ENCODE measurements around the gene THSD4. TPM values are rescaled to one million over a fixed set of nuclear protein-coding genes. Genes with fewer than 3 reads are reported as not detected.
A peak's percentile ranks its signal among the peaks of the same experiment; 100 is the strongest.

Gene THSD4
- polyA plus RNA-seq, 1 donor (not counting 4 experiments of a cell fraction or from before 2014, with no cell fraction given): 24.5 TPM

DNA sequence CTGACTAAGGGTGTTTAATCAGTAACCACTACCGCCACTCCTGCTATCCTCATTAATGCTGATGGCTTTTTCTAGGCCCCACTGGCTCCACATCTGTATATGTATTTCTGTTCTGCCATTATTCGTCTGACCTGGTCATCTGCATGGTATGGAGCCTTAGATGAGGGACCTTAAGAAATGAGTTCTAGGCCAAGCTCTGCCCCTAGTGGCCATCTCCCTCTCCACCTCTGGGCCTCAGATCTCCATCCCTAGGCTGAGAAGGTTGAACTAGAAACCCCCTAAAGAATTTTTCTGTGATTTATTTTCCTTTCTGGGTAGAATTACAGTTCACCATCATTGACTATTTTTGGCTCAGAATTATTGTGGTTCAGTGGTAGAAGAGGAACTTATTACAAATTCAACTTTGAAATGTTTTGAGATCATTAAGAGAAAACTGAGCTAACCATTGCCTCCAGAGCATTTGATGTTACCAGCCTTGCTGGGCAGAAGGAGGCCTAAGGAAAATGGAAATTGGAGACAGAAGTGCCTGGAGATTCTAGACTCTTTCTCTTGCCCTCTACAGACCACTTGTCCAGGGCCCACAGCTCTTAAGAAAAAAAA, 369.9 kb downstream of the THSD4 start:
- no peaks in the 10 kb centered on the region for H3K9me1 ChIP-seq (ENCODE audit: control insufficient read depth, extremely low read depth, insufficient read depth, low read length)
- no peak for DNase-seq (ENCODE audit: low read depth, low spot score)
- TF ChIP-seq CTCF (optimal IDR thresholded peaks at IDR 0.05 in 1 of 3, IDR thresholded peaks at IDR 0.05 in 1 of 3, conservative IDR thresholded peaks at IDR 0.05 in 1 of 3; ENCODE audit: extremely low read depth in 1 of 3, insufficient read depth in 2 of 3, low read length in 3 of 3) (peak; percentile 43 to 59 (median 45)), EZH2 (IDR thresholded peaks at IDR 0.05; ENCODE audit: low read length) (no peak)

DNA sequence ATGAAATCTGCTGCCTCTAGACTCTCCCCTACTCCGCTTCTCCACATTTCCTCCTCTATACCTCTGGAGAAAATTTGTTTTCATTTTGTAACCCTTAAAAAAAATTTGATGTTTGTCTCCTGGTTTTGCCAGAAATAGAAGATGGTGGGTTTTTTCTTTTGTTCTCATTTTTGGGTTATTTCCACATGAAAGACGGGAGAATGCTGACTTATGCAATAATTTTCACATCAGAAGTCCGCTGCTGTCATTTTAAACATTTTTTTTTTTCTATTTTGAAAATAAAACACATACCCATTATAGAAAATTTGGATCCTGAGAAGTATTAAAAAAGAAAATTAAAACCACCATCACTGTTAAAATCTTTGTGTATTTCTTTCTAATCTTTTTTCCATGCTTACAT, 374.3 kb downstream of the THSD4 start:
- H2AFZ ChIP-seq (ENCODE audit: control insufficient read depth, low read length): no peak overlapping the region
- no peak for FAIRE-seq
- H3K4me3 ChIP-seq (ENCODE audit: control insufficient read depth in 2 of 3, extremely low read depth in 1 of 3, insufficient read depth in 2 of 3, low read depth in 1 of 3, low read length in 3 of 3): no peak overlapping the region
- H3K9me1 ChIP-seq (ENCODE audit: control insufficient read depth, extremely low read depth, insufficient read depth, low read length): no peaks in the 10 kb centered on the region
- no peak overlapping the region for H3K9ac ChIP-seq (ENCODE audit: control insufficient read depth, extremely low read depth, insufficient read depth, low read length)
- peaks cover 3 to 4% of the 10 kb centered on the region in 2 experiments for H3K36me3 ChIP-seq (ENCODE audit: control insufficient read depth in 2 of 2, extremely low read depth in 1 of 2, insufficient read depth in 2 of 2, low read length in 2 of 2)
- H3K79me2 ChIP-seq (ENCODE audit: control insufficient read depth, insufficient read depth, low read length): no peaks in the 10 kb centered on the region
- DNase-seq (ENCODE audit: low read depth, low spot score): no peak
- dilution Hi-C loops (cut with MboI; ENCODE audit: extremely low pct_ligation_motif_present, low sequenced_read_pairs): no loop called here
- TF ChIP-seq EZH2 (IDR thresholded peaks at IDR 0.05; ENCODE audit: low read length) (no peak), CTCF (optimal IDR thresholded peaks at IDR 0.05 in 1 of 3, IDR thresholded peaks at IDR 0.05 in 1 of 3, conservative IDR thresholded peaks at IDR 0.05 in 1 of 3; ENCODE audit: extremely low read depth in 1 of 3, insufficient read depth in 2 of 3, low read length in 3 of 3) (no peak)
- H4K20me1 ChIP-seq (ENCODE audit: control insufficient read depth, extremely low read depth, insufficient read depth, low read length): no peaks in the 10 kb centered on the region
- H3K9me3 ChIP-seq (ENCODE audit: control insufficient read depth, low read depth, low read length): no peaks in the 10 kb centered on the region
- H3K27ac ChIP-seq (ENCODE audit: control insufficient read depth, insufficient read depth, low read length): no peak overlapping the region
- H3K4me2 ChIP-seq (ENCODE audit: control insufficient read depth, extremely low read depth, insufficient read depth, low read depth, low read length): no peak overlapping the region
- no peaks in the 10 kb centered on the region for H3K4me1 ChIP-seq (ENCODE audit: control insufficient read depth, extremely low read depth, insufficient read depth, low read length)
- H3K27me3 ChIP-seq (ENCODE audit: control insufficient read depth, extremely low read depth, insufficient read depth, low read length): no peaks in the 10 kb centered on the region

More for the DNA sequence above, 369.9 kb downstream of the THSD4 start:
- Histone ChIP-seq H3K9ac (ENCODE audit: control insufficient read depth, extremely low read depth, insufficient read depth, low read length) (no peak overlapping the region), H3K27me3 (ENCODE audit: control insufficient read depth, extremely low read depth, insufficient read depth, low read length) (no peaks in the 10 kb centered on the region), H3K4me1 (ENCODE audit: control insufficient read depth, extremely low read depth, insufficient read depth, low read length) (no peaks in the 10 kb centered on the region), H3K36me3 (ENCODE audit: control insufficient read depth in 2 of 2, extremely low read depth in 1 of 2, insufficient read depth in 2 of 2, low read length in 2 of 2) (peaks cover 3% of the 10 kb centered on the region in 2 experiments), H4K20me1 (ENCODE audit: control insufficient read depth, extremely low read depth, insufficient read depth, low read length) (no peaks in the 10 kb centered on the region), H3K79me2 (ENCODE audit: control insufficient read depth, insufficient read depth, low read length) (no peaks in the 10 kb centered on the region), H3K4me2 (ENCODE audit: control insufficient read depth, extremely low read depth, insufficient read depth, low read depth, low read length) (no peak overlapping the region), H3K9me3 (ENCODE audit: control insufficient read depth, low read depth, low read length) (no peaks in the 10 kb centered on the region), H3K27ac (ENCODE audit: control insufficient read depth, insufficient read depth, low read length) (no peak overlapping the region), H2AFZ (ENCODE audit: control insufficient read depth, low read length) (no peak overlapping the region), H3K4me3 (ENCODE audit: control insufficient read depth in 2 of 3, extremely low read depth in 1 of 3, insufficient read depth in 2 of 3, low read depth in 1 of 3, low read length in 3 of 3) (no peak overlapping the region)
- FAIRE-seq: no peak
- dilution Hi-C loops (cut with MboI; ENCODE audit: extremely low pct_ligation_motif_present, low sequenced_read_pairs): no loop called here
